HG03095 (cell line): ENCODE data around the gene CCL21.

Experiments
- ATAC-seq: cut with Tn5 transposase; IDR thresholded peaks from one replicate; pipeline ENCODE4 v1.9.1; 2021; ENCODE audit warnings: moderate library complexity; ENCODE audit not compliant: unreplicated experiment

CCL21 gene

GRCh38 chr9:34675048-34675714, 34.8 kb downstream of the CCL21 start:
- no peak for ATAC-seq

- no peak for ATAC-seq
Measured at GRCh38 chr9:34674440-34674839, 35.5 kb downstream of the CCL21 start.

GRCh38 chr9:34671307-34671706, 38.6 kb downstream of the CCL21 start:
- no peak for ATAC-seq

GRCh38 chr9:34669809-34670562, 40.0 kb downstream of the CCL21 start:
- ATAC-seq = no peak

- ATAC-seq = peak; percentile 79
Measured at GRCh38 chr9:34665381-34666250, 44.3 kb downstream of the CCL21 start.

- peak; percentile 16 for ATAC-seq
Measured at GRCh38 chr9:34665067-34665380, 44.9 kb downstream of the CCL21 start.

GRCh38 chr9:34664281-34665066, 45.5 kb downstream of the CCL21 start:
- ATAC-seq = no peak

GRCh38 chr9:34663303-34663605, 46.7 kb downstream of the CCL21 start:
- ATAC-seq = no peak

- no peak for ATAC-seq
Measured at GRCh38 chr9:34662526-34663302, 47.2 kb downstream of the CCL21 start, which contains the start of gene CCL27. TSS of gene CCL27 (minus strand) at chr9:34662657. CDS start at chr9:34662633, 24 bp downstream.

GRCh38 chr9:34659592-34660253, 50.2 kb downstream of the CCL21 start:
- ATAC-seq = no peak
